Urinary bladder (tissue), 4 donors: Measurements from ENCODE around the gene LARP4. TPM values are rescaled to one million over a fixed set of nuclear protein-coding genes. Genes with fewer than 3 reads are reported as not detected.
A peak's percentile ranks its signal among the peaks of the same experiment; 100 is the strongest.
"Not testable (repeated sequence)": the region's sequence is repeated elsewhere in the genome, so short reads cannot be mapped to it uniquely, and the experiment has no call there.

Experiments
- DNase-seq: peaks from one replicate; pipeline ENCODE4 v3.0.0-alpha.2; 2015; ENCODE audit errors: extremely low spot score
- H3K27ac ChIP-seq: one replicate; pipeline ENCODE4 v1.5.1; 2013; ENCODE audit warnings: low read depth, mild to moderate bottlenecking, moderate library complexity
- H3K36me3 ChIP-seq: one replicate; pipeline ENCODE4 v1.6.1; 2013; ENCODE audit warnings: mild to moderate bottlenecking, moderate library complexity; ENCODE audit not compliant: insufficient read depth
- H3K4me1 ChIP-seq: one replicate; pipeline ENCODE4 v1.6.1; 2013; ENCODE audit warnings: mild to moderate bottlenecking, moderate library complexity; ENCODE audit not compliant: insufficient read depth
- H3K4me3 ChIP-seq: one replicate; pipeline ENCODE4 v1.5.1; 2013; ENCODE audit warnings: low read depth, low read length
- WGBS: extraction: QIAGEN DNeasy Blood & Tissue Kit; methylation state at CpG from one replicate; pipeline ENCODE4 v1.1.7; 2013; 5-methylcytosine and 5-hydroxymethylcytosine counted together
- polyA plus RNA-seq: library from polyadenylated mRNA; stranded (reverse); fragments of 200-250 nt; gene quantifications from one replicate; pipeline ENCODE4 v1.2.3, GENCODE V29; 2013
- total RNA-seq: library from RNA; depleted of rRNA; stranded (reverse); fragments of >200 nt; gene quantifications from one replicate; pipeline ENCODE4 v1.2.3, GENCODE V29; 2014
- donor health status: healthy with polysubstance abuse.
- donor health status: healthy.

The LARP4 gene
- total and polyA plus RNA-seq, 2 donors, result 11.3 to 77.5 TPM

GRCh38 chr12:50387487-50387886 lies 13.2 kb upstream of the LARP4 start:
- H3K27ac ChIP-seq, result no peak overlapping the region
- 15% methylated on average over 5 of the region's 5 CpGs for WGBS
- H3K4me1 ChIP-seq, result no peaks in the 10 kb centered on the region
- no peaks in the 10 kb centered on the region for H3K36me3 ChIP-seq
- DNase-seq, result no peak
- H3K4me3 ChIP-seq, result no peak overlapping the region

GRCh38 chr12:50387972-50388478 lies 12.7 kb upstream of the LARP4 start:
- no peak overlapping the region for H3K27ac ChIP-seq
- no peaks in the 10 kb centered on the region for H3K36me3 ChIP-seq
- no peaks in the 10 kb centered on the region for H3K4me1 ChIP-seq
- DNase-seq, result no peak
- 72% methylated on average over 7 of the region's 7 CpGs for WGBS
- H3K4me3 ChIP-seq, result no peak overlapping the region

GRCh38 chr12:50388793-50389192 lies 11.9 kb upstream of the LARP4 start:
- not testable (repeated sequence) for H3K4me1 ChIP-seq, DNase-seq, H3K27ac ChIP-seq, H3K36me3 ChIP-seq, H3K4me3 ChIP-seq
- 91% methylated on average over 10 of the region's 10 CpGs for WGBS

- Histone ChIP-seq H3K27ac (no peak overlapping the region), H3K4me3 (no peak overlapping the region), H3K36me3 (no peaks in the 10 kb centered on the region), H3K4me1 (no peaks in the 10 kb centered on the region)
- WGBS, result 56% methylated on average over 3 of the region's 3 CpGs
- no peak for DNase-seq
Measured at GRCh38 chr12:50390316-50390741, 10.4 kb upstream of the LARP4 start.

GRCh38 chr12:50394469-50395029 lies 6.1 kb upstream of the LARP4 start:
- 87% methylated on average over 4 of the region's 4 CpGs for WGBS
- Histone ChIP-seq H3K4me3 (no peak overlapping the region), H3K36me3 (no peaks in the 10 kb centered on the region), H3K4me1 (no peaks in the 10 kb centered on the region), H3K27ac (no peak overlapping the region)
- DNase-seq, result no peak

- H3K4me3 ChIP-seq, result no peak overlapping the region
- DNase-seq, result no peak
- no peaks in the 10 kb centered on the region for H3K36me3 ChIP-seq
- no peak overlapping the region for H3K27ac ChIP-seq
- no peaks in the 10 kb centered on the region for H3K4me1 ChIP-seq
- 96% methylated on average over 3 of the region's 3 CpGs for WGBS
Measured at GRCh38 chr12:50397117-50397650, 3.5 kb upstream of the LARP4 start.

GRCh38 chr12:50398931-50399330 lies 1.8 kb upstream of the LARP4 start:
- no peak for DNase-seq
- H3K27ac ChIP-seq, result no peak overlapping the region
- WGBS, result 94% methylated on average over 4 of the region's 4 CpGs
- H3K4me3 ChIP-seq, result no peak overlapping the region
- H3K36me3 ChIP-seq, result no peaks in the 10 kb centered on the region
- H3K4me1 ChIP-seq, result no peaks in the 10 kb centered on the region

- 26% methylated on average over 8 of the region's 8 CpGs for WGBS
Measured at GRCh38 chr12:50400104-50400637, 514 bp upstream of the LARP4 start.

GRCh38 chr12:50401500-50402081 lies 906 bp downstream of the LARP4 start:
- Histone ChIP-seq H3K4me3 (peak overlapping the region; percentile 64), H3K36me3 (no peaks in the 10 kb centered on the region), H3K4me1 (no peaks in the 10 kb centered on the region), H3K27ac (peak overlapping the region; percentile 61)
- under 1% methylated on average over 16 of the region's 16 CpGs for WGBS
- DNase-seq, result no peak

More at GRCh38 chr12:50400104-50400637, 514 bp upstream of the LARP4 start:
- no peak for DNase-seq
- Histone ChIP-seq H3K4me1 (no peaks in the 10 kb centered on the region), H3K4me3 (peak overlapping the region; percentile 64), H3K27ac (peak overlapping the region; percentile 72), H3K36me3 (no peaks in the 10 kb centered on the region)

GRCh38 chr12:50402264-50403000 lies 1.7 kb downstream of the LARP4 start:
- DNase-seq, result no peak
- H3K4me3 ChIP-seq, result peak overlapping the region; percentile 64
- no peaks in the 10 kb centered on the region for H3K36me3 ChIP-seq
- peak overlapping the region; percentile 23 for H3K27ac ChIP-seq
- H3K4me1 ChIP-seq, result no peaks in the 10 kb centered on the region
- WGBS, result 23% methylated on average over 7 of the region's 7 CpGs

GRCh38 chr12:50403001-50403440 lies 2.3 kb downstream of the LARP4 start:
- WGBS, result 32% methylated on average over 3 of the region's 3 CpGs
- H3K4me3 ChIP-seq, result no peak overlapping the region
- peak overlapping the region; percentile 23 for H3K27ac ChIP-seq
- H3K4me1 ChIP-seq, result no peaks in the 10 kb centered on the region
- H3K36me3 ChIP-seq, result no peaks in the 10 kb centered on the region
- no peak for DNase-seq

- Histone ChIP-seq H3K4me1 (no peaks in the 10 kb centered on the region), H3K4me3 (no peak overlapping the region), H3K36me3 (no peaks in the 10 kb centered on the region), H3K27ac (no peak overlapping the region)
- no peak for DNase-seq
- WGBS, result 98% methylated on average over 8 of the region's 8 CpGs
Measured at GRCh38 chr12:50404307-50404706, 3.6 kb downstream of the LARP4 start.

- H3K4me3 ChIP-seq, result no peak overlapping the region
- 95% methylated on average over 9 of the region's 9 CpGs for WGBS
- no peaks in the 10 kb centered on the region for H3K4me1 ChIP-seq
- no peaks in the 10 kb centered on the region for H3K36me3 ChIP-seq
- no peak for DNase-seq
- no peak overlapping the region for H3K27ac ChIP-seq
Measured at GRCh38 chr12:50411051-50411660, 10.5 kb downstream of the LARP4 start.
